HG03060 (cell line): Measurements from ENCODE around the gene ITGB8.

Experiments used
- ATAC-seq: cut with Tn5 transposase; IDR thresholded peaks from one replicate; pipeline ENCODE4 v1.9.1; 2021; ENCODE audit warnings: low read depth, moderate number of reproducible peaks; ENCODE audit not compliant: unreplicated experiment

The ITGB8 gene

DNA sequence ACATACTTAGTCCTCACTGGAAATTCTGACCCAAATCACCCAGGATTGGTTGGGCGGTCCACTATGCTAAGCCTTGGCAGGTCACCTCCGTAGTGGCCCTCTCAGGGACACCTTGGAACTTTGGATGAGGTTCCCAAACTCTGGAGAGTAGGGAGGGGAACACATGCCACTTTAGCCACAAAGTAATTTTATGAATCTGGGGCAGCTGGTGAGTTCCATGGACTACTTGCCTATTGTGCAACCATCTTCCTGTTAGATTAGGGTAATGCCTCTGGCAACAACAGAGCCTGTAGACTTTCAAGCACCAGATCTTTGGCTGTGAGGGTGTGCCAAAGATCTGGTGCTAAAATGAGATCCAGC is 77.7 kb downstream of the ITGB8 start:
- ATAC-seq: no peak

DNA sequence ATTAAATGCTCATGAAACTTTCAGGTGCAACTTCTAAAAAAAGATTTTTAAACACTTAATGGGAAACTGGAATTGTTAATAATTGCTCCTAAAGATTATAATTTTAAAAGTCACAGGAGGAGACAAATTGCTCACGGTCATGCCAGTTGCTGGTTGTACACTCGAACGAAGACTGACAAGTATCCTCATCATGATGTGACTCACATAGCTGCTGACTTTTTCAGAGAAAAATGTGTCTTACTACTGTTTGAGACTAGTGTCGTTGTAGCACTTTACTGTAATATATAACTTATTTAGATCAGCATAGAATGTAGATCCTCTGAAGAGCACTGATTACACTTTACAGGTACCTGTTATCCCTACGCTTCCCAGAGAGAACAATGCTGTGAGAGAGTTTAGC is 79.3 kb downstream of the ITGB8 start:
- ATAC-seq: no peak

DNA sequence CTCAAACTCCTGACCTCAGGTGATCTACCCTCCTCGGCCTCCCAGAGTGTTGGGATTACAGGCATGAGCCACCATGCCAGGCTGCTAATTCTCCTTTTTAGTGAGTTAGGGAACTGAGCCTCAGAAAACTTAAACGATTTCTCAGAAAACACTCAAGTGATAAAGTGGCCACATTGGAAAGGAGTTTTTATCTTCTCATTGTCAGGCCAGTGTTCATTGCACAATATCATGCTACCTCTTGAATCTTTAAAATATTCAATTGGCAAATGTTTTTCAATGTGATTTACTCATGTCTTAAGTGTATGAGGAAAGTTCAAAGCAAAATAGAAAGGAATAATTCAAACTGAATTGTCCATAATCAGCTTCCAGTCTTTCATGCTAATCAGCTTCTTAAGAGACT is 80.7 kb downstream of the ITGB8 start:
- no peak for ATAC-seq

DNA sequence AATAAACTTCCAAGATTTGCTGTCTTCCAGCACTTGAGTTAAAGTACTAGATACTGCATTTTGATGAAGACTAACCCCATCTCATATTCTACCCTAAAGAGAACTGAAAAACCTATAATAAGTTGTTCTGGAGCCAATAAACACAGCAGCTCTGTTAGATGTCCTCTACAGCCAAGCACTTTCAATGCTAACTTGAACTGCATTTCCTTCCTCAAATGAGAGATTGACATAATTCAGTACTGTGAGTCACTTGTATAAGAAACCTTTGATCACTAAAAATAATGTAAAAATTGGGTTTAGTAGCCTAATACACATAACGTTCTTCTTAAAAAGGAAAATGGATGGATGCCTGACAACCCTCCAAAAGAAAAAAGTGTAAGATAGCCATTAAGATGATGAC is 81.3 kb downstream of the ITGB8 start:
- no peak for ATAC-seq

DNA sequence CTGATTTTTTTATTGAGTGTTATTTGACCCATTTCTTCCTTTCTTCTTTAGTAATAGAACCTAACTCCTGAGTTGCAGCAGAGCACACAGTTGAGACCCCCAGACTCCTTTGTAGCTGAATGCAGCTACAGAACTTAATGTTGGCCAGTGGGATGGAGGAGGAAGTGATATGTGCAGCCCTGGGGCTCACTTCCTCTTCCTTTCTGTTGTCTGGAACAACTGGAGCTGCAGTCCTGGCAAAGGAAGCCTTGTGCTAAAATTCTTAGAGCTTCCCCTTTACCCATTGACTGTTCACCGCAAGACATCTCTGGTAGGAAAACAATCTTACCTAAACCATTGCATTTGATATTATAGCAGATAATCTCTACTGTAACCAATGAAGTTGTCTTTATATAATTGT is 86.6 kb downstream of the ITGB8 start:
- ATAC-seq: no peak

DNA sequence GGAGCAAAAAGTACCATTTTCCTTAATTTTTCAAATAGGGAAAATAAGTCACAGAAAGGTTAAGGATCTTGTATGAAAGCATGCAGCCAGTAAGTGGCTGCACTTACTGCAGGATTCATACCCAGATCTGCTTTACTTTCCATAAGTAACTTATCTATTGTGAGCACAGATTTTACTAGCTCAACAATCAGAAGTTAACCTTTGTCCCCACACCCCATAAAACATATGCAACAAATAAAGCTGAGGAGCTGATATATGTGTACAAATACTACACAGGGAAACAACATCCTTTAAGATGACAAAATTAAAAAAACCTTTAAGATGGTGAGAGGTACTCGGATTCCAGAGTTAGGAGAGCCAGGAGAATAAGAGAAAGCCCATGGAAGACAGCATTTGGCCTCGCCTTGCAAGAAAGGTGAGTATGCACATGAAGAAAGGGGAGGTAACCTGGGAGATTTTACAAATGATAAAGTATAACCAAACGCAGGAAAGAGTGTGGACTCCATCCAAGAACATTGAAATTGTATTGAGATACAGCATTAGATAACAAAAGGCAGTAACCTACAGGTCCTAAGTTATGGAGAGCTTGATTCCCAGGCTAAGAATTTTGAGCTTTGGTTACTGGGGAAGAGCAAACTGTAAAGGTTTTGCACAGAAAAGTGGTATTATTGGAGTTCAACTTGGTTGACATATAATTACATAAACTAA is 87.1 kb downstream of the ITGB8 start:
- ATAC-seq: no peak

DNA sequence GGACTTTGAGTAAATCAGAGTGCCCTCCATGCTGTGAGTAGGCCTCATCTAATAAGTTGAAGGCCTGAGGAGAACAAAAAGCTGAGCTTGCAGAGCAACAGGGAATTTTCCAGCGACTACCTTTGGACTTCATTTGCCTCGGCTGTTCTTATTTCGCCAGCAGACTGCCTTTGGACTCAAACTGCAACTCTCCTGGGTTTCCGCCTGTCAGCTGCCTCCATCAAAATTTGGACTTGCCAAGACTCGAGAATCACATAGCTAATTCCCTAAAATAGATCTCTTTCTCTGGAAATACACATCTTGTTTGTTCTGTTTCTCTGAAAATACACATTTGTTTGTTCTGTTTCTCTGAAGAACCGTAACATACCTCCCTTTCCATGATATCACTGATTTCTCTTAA is 93.8 kb downstream of the ITGB8 start:
- ATAC-seq: no peak

DNA sequence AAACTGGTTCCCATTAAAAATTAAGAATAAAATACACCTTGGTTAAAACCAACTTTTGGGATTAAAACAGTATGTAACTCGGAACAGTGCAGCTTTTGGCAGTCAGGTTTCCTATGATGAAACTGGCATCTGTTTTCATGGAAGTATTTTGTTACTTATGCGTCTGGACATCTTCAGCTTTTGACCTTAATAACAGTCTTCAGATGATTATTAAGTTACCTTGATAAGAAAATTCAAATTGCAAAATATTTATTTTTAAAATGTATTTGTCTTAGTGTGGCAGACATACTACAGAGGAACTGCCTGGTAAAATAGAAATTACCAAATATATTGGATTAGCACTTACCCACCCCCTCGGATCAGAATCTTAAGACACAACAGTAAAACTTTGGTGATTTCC is 100.0 kb downstream of the ITGB8 start:
- ATAC-seq: no peak

DNA sequence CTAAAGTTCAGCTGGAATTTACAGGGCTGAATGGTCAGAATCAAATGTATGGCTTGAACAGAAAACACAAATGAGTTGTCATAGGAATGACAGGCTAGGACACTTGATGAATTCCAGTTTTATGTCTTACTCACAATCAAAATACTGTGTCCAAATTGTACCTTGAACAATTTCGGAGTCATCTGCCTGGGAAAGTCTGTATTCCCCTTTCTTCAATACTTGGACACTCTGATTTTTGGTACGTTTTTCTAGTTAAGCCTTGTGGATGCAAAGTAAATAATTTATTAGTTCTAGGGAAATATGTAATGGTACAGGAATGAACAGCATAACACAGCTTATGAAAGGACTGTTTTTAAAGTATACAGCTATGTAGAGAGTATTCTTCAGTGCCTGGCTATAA is 100.4 kb downstream of the ITGB8 start:
- ATAC-seq: no peak

DNA sequence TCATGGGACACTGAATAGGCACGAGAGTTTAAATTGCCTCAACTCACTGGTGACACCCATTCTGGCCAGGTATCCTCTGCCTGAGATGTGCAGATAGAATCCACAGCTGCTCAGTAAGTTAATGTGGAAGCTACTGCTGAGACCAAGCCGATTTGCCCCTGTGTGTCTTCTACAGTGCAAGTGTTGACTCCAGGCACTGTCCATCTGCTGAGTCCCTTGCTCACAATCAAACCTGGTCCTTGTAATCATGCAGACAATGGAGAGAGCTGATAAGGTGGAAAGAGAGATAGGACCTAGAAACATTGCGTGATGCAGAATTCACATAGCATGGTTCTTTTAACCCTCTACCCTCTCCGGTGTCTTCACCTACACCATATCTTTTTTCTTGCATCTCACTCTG is 101.4 kb downstream of the ITGB8 start:
- ATAC-seq: no peak

DNA sequence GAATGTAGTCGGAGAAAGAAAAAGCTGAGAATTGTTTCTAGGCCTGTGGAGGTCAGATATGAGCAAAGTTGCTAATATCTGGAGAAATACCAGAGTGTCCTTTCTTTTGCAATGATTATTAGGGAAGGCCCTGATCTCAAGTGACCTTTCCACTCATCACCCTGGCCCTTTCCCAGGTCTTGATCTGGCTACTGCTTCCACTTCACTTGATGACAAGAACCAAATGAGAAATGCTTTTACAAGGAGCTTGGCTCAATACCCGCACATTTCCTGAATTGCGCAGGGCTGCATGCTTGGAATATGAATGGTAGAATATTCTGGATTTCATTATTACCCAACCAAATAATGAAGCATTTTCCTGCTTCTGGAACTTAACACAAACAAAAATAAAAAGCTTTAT is 104.6 kb downstream of the ITGB8 start:
- ATAC-seq: no peak

DNA sequence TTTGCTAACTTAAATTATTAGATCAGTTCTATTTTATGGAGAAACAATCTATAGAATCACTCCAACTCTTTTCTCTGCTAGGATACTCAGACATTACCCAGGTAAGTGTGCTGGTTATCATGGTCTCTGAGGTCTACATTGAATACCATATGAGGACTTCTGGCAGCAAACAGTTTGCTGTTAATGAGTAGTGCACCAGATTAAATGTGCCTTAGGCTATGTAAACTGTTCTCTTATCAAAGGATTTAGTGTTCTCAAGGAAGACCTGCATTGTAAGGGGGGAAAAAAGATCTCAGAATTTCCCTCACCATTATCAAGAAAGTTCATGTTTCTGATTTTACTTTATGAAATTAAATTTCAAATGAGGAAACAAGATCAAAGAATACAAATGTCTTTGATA is 107.5 kb downstream of the ITGB8 start:
- ATAC-seq: no peak

DNA sequence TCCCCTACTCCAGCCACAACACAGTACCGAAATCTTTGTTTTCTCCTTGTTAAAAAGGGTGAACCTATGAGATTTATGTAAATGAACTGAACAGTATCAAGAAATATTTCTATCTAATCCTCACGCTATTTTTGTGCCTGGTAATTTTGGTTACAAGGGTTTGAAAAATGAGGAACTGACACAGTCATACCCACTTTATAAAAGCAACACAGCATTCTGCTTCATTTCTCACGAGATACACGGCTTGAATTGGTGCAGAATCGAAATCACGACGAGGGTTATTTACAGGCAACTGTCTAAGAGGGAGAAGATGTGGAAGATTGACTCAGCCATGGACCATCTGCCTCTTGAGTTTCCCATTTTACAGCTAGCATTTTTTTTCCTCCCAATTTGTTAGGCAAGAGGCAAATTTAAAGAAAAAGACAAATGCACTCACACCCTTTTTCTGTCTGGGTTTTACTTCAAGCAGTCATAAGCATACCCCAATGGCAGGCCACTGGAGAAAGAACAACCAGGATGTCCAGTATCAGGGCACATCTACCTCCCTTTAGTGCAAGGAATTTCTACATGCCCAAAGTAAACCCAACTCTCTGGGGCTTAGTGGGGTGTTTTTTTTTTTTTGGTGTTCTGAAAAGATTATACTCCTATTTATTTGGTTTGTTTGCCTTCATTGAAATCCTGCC is 108.1 kb downstream of the ITGB8 start:
- peak; percentile 97 for ATAC-seq

DNA sequence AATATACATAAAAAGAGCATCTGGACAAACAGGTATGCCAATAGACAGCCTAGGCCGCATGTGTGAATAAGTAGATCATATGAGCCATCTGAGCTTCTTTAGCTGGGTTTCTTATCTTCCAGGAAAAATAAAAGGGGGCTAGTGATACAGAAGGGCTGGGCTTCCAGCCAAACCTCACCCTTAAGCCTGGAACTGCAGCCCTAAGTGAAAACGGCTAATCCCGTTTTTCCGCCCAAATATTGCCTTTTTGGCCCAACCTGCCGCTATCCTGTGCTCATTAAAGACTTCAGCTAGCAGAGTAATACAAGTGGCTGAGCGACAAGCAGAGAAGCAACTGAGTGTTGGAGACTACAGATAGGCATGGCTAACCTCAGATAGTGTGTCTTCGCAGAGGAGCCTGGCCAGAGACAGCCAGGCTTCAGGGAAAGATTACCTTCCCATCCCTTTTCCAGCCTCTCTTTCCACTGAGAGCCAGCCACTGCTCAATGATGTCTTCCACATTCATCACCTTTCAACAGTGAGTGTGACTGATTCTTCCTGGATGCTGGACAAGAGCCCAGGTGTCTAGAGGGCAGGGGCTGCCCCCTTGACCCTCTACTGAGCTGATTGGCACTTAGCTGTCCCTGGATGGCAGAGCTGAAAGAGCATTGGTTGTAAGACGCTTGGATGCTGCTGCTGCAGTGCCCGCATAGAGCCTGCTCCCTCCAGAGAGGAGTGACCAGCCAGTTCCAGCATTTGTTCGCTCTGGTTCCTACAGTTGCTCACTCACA is 108.9 kb downstream of the ITGB8 start:
- ATAC-seq: no peak

DNA sequence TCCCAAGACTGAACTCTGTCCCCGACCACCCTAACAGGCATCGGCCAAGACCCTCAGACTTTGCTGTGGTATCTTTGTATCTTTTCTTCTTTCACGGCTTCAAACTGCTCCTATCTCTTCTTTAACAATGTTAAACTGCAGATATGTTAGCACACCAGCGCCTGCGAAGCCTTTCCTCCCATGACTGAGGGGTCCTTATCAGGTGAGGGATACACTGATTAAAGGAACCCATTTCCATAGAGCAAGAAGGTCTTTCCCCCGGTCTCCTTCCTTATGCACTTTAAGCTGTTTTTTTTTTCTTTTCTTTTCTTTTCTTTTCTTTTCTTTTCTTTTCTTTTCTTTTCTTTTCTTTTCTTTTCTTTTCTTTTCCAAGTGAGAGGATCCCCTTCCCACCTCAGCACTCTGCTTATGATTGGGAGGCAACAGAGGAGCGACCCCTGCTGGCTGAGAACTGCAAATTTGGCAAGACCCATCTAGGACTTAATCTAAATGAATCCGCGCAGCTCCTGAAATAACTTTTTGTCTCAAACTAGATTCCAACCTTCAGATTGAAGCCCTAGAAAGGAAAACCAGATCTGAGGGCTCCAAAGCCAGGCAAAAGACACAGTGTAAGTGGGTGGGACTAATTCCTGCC is 109.9 kb downstream of the ITGB8 start:
- ATAC-seq: no peak

DNA sequence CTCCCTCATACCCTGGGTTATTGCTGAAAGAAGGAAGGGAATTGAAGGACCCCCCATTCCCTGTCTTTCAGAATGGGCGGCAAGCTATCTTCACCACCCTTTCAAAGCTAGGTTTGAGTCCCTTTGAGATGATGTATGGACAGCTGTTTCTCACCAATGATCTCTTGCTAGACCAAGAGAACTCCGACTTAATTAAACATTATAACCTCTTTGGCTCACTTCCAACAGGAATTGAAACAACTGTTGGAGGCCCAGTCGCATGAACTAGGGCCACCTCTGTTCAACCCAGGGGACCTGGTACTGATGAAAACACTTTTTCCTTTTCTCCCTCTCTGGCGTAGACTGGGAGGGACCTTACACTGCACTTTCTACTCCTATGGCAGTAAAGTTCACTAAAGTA is 110.6 kb downstream of the ITGB8 start:
- ATAC-seq: no peak

DNA sequence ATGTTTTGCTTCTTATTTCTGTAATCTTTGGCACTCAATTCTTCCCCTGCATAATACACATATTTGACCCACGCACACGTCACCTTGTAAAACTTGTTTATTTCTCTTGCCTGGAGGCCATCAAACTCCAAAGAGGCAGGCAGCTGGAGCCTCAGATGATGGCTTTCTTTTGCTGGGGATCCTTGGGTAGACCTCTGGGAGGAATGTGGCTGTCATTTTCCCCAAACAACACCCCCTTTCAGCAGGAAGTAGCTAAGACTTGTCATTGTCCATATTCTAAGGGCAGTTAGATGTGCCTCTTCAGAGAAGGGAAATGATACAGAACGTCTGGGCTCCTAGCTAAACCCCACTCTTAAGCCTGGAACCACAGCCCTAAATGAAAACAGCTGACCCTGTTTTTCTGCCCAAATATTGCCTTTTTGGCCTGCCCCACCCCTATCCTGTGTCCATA is 111.3 kb downstream of the ITGB8 start:
- no peak for ATAC-seq

DNA sequence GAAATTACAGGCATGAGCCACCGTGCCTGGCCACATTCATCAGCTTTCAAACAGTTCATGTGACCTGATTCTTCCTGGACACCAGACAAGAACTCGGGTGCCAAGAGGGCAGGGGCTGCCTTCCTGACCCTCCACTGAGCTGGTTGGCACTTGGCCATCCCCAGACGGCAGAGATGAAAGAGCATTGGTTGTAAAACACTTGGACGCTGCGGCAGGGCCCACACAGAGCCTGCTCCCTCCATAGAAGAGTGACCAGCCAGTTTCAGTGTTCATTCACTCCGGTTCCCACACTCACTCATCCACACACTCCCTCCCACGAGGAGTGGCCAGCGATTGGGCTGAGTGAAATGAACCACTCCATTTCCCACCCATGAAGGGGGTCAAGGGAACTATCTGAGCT is 112.3 kb downstream of the ITGB8 start:
- no peak for ATAC-seq

DNA sequence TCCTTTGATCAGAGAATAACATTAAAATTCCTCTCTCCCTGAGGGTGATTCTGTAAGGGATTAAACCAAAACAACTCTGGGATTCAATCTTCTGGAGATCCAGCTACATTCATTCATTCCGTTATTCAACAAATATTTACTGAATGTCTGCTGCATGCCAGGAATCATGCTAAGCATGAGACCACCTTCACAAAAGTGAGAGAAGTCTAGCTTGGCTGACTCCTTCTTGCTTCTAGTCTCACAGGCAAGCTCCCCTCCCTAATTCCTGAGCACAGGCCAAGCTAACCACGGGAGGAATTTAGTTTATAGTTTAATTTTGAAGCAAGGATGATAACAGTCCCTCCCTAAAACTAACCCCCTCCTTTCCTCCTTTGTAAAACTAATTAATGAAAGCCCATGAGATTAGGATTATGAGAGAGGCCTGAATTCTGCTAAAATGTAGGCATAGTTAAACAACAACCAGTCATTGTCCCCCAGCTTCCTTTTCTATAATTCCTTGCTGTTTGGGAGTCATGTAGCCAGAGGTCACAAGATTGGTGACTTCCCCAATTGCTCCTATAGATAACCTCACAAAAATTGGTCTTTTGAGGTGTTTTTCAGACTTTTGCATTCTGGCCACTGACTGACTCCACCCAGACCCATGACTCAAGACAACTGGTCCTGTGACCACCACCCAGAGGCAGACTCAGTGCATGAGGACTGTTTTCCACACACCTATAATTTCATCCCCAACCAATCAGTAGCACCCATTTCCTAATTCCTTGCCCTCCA is 113.5 kb downstream of the ITGB8 start:
- no peak for ATAC-seq

DNA sequence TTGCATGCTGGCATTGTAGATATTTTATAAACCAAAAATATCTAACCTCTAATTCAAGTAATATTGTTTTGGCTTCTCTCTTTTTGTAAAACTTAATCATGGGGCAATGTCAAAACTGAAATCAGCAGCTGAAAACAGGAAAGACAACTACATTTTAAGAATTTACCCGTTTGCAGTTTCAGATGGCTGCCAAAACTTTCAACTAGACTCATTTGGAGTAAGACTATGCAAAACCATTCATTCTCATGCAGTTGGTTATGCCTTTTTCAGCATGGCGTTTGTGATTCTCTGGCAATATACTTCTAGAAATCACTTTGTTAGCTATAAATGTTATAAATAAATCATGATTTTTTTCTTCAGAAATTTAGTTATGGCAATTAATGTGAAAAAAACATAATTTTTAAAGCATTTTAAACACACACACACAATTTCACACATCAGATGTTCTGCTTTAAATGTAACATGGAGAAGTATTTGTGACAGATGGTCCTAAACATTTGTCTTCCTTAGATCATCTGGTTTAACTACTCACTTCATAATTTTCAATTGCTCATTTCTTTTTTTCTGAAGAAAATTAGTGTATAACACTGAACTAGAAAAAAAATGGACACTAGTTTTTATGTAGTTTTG is 116.4 kb downstream of the ITGB8 start:
- ATAC-seq: peak; percentile 51
